K562 (cell line): ENCODE results near the gene LTBP1. TPM values are rescaled to one million over a fixed set of nuclear protein-coding genes. Genes with fewer than 3 reads are reported as not detected.

Experiments
- ARID2 ChIP-seq: fragments of 450-650 bp; IDR thresholded peaks from 2 replicates; pipeline ENCODE4 v1.6.1; 2017; ENCODE audit warnings: antibody characterized with exemption, mild to moderate bottlenecking
- CHD2 ChIP-seq: IDR thresholded peaks from 2 replicates; pipeline ENCODE4 v1.6.1; 2011; ENCODE audit warnings: low read depth, low read length
- CREB3 ChIP-seq: fragments of 450-650 bp; conservative IDR thresholded peaks from 2 replicates; pipeline ENCODE4 v1.6.1; 2016; ENCODE audit warnings: missing genetic modification characterization, low read depth, mild to moderate bottlenecking, missing compliant biosample characterization, moderate library complexity
- E2F8 ChIP-seq: fragments of 450-650 bp; IDR thresholded peaks from 2 replicates; pipeline ENCODE4 v1.7.1; 2018; ENCODE audit warnings: mild to moderate bottlenecking, low read depth; ENCODE audit not compliant: partially characterized antibody
- GABPB1 ChIP-seq: sonication (generic); formaldehyde crosslinking; IDR thresholded peaks from 2 replicates; pipeline ENCODE4 v1.8.0; 2022; ENCODE audit warnings: mild to moderate bottlenecking, missing genetic modification reagents
- HOXB6 ChIP-seq: fragments of 250-450 bp; sonication (Bioruptor Pico); IDR thresholded peaks from 2 replicates; pipeline ENCODE4 v1.5.1; 2022; ENCODE audit warnings: mild to moderate bottlenecking, borderline replicate concordance
- ID3 ChIP-seq, 2 experiments: fragments of 250-450 bp in 1 of 2; fragments of 450-650 bp in 1 of 2; sonication (Bioruptor Pico) in 1 of 2; IDR thresholded peaks; 2 replicates each; pipeline versions ENCODE4 v1.6.1 to v1.8.0; 2016 to 2021; ENCODE audit warnings: mild to moderate bottlenecking in 2 of 2, moderate library complexity in 2 of 2, missing compliant biosample characterization in 1 of 2, missing genetic modification characterization in 1 of 2
- NR2C2 ChIP-seq, 2 experiments: fragments of 200-800 bp in 1 of 2; sonication (Bioruptor generic) in 1 of 2; sonication (generic) in 1 of 2; formaldehyde crosslinking in 1 of 2; IDR thresholded peaks; 2 replicates each; pipeline versions ENCODE4 v1.6.1 to v1.8.0; 2016 to 2022; ENCODE audit warnings: mild to moderate bottlenecking in 1 of 2, missing compliant biosample characterization in 1 of 2, missing genetic modification characterization in 1 of 2, missing genetic modification reagents in 1 of 2
- PHF21A ChIP-seq: fragments of 450-650 bp; IDR thresholded peaks from 2 replicates; pipeline ENCODE4 v1.6.1; 2017; ENCODE audit warnings: low read depth, borderline replicate concordance
- RBM17 ChIP-seq: fragments of 200-400 bp; formaldehyde crosslinking; IDR thresholded peaks from 2 replicates; pipeline ENCODE4 v1.6.1; 2017; ENCODE audit warnings: low read depth, mild to moderate bottlenecking, low read length, borderline replicate concordance
- SAFB2 ChIP-seq: fragments of 200-400 bp; formaldehyde crosslinking; IDR thresholded peaks from 2 replicates; pipeline ENCODE4 v1.6.1; 2018; ENCODE audit warnings: borderline replicate concordance, low read length, low read depth, moderate library complexity; ENCODE audit not compliant: severe bottlenecking
- TBP ChIP-seq: optimal IDR thresholded peaks from 2 replicates; pipeline ENCODE3; 2011; ENCODE audit warnings: low read depth, low read length, improper control_type of control experiment
- XRCC5 ChIP-seq: fragments of 200-400 bp; formaldehyde crosslinking; IDR thresholded peaks from 2 replicates; pipeline ENCODE4 v1.6.1; 2017; ENCODE audit warnings: low read depth, mild to moderate bottlenecking, low read length
- polyA plus RNA-seq, 8 experiments: library from polyadenylated mRNA; depleted of rRNA in 4 of 8; stranded (reverse) in 5 of 8; unstranded in 3 of 8; fragments of >200 nt; fragmentation: Nextera tagmentation in 2 of 8; fragmentation: Illumina TruSeq in 1 of 8; extraction: Ambion mirVana in 2 of 8; extraction: Trizol in 1 of 8; gene quantifications; 2 replicates each; pipeline versions ENCODE4 v1.2.1 to v1.2.3, GENCODE V29; 2011 to 2014; ENCODE audit warnings: inconsistent platforms in 1 of 8, missing spikeins in 1 of 8
- total RNA-seq, 7 experiments: library from RNA; depleted of rRNA in 6 of 7; stranded (reverse); fragments of >200 nt in 6 of 7; fragmentation: Illumina TruSeq in 2 of 7; extraction: Trizol in 2 of 7; gene quantifications; 2 replicates each; pipeline versions ENCODE4 v1.2.1 to v1.2.3, GENCODE V29; 2011 to 2021; ENCODE audit warnings: low replicate concordance in 1 of 7

LTBP1 gene
- total and polyA plus RNA-seq, 9 of the 15 experiments (the other 6 are each of a cell fraction or from before 2014, with no cell fraction given): 3.6 to 16.4 (median 8.5) TPM

- TF ChIP-seq ID3 (CRISPR knock-in tag; IDR thresholded peaks at IDR 0.05) (no peak), ID3 (tag; IDR thresholded peaks at IDR 0.05) (no peak), SAFB2 (no peak), PHF21A (no peak), ARID2 (no peak), RBM17 (no peak), CREB3 (tag) (no peak), GABPB1 (CRISPR knock-in tag) (no peak), TBP (no peak), CHD2 (no peak), NR2C2 (CRISPR knock-in tag; IDR thresholded peaks at IDR 0.05) (no peak), NR2C2 (tag; IDR thresholded peaks at IDR 0.05) (peak; percentile 83), HOXB6 (no peak), XRCC5 (no peak), E2F8 (no peak)
Measured at GRCh38 chr2:33083699-33084387, 137.1 kb downstream of the LTBP1 start (continued).
